ENCODE measurements around the gene ZNF496. TPM values are rescaled to one million over a fixed set of nuclear protein-coding genes. Genes with fewer than 3 reads are reported as not detected.

The ZNF496 gene
- total and polyA plus RNA-seq, 9 of the 15 experiments (the other 6 are each of a cell fraction or from before 2014, with no cell fraction given) = 4.3 to 54.0 (median 31.3) TPM

GRCh38 chr1:247332215-247332622, 552 bp upstream of the ZNF496 start (continued):
- no peak for TF ChIP-seq XRCC4 (IDR thresholded peaks at IDR 0.05; ENCODE audit: extremely low read depth, insufficient read depth, insufficient read length)
- 0 out of 2 replicates have a peak, but pooled peaks have one; percentile 23 for TF ChIP-seq JUNB (CRISPR knock-in tag; conservative IDR thresholded peaks at IDR 0.05)
- peak; percentile 7 for TF ChIP-seq NEUROD1 (IDR thresholded peaks at IDR 0.05; ENCODE audit: borderline replicate concordance, low read depth, low read length, partially characterized antibody)
- TF ChIP-seq HDAC1 (IDR thresholded peaks at IDR 0.05) = peak in 1 of 2 experiments; percentile 86; a peak in 2 of 4 replicates
- TF ChIP-seq TCFL5 (CRISPR knock-in tag; conservative IDR thresholded peaks at IDR 0.05) = no peak
- TF ChIP-seq HCFC1 (IDR thresholded peaks at IDR 0.05; ENCODE audit: low read depth, low read length) = 0 out of 2 replicates have a peak, but pooled peaks have one; percentile 29
- no peak for TF ChIP-seq NCOR1 (IDR thresholded peaks at IDR 0.05)
- TF ChIP-seq HBP1 (CRISPR knock-in tag; IDR thresholded peaks at IDR 0.05) = 0 out of 2 replicates have a peak, but pooled peaks have one; percentile 42
- TF ChIP-seq ZNF589 (CRISPR knock-in tag; IDR thresholded peaks at IDR 0.05; ENCODE audit: low read depth) = peak; percentile 71; the same call in 1 of the 2 replicates
- TF ChIP-seq GABPA (tag; conservative IDR thresholded peaks at IDR 0.05; ENCODE audit: low read depth) = peak; percentile 66; the same call in 1 of the 2 replicates
- no peak for TF ChIP-seq ELF1 (tag; IDR thresholded peaks at IDR 0.05)
- 0 out of 2 replicates have a peak, but pooled peaks have one; percentile 6 for TF ChIP-seq NR2C2 (CRISPR knock-in tag; IDR thresholded peaks at IDR 0.05)
- peak; percentile 75 for TF ChIP-seq NR2C2 (tag; IDR thresholded peaks at IDR 0.05)
- TF ChIP-seq ZBTB11 (CRISPR knock-in tag; IDR thresholded peaks at IDR 0.05) = peak in 1 of 3 experiments; percentile 69; a peak in 2 of 6 replicates
- 0 out of 2 replicates have a peak, but pooled peaks have one; percentile 61 for TF ChIP-seq ARID3B (CRISPR knock-in tag; IDR thresholded peaks at IDR 0.05; ENCODE audit: borderline replicate concordance)
- TF ChIP-seq SRF (CRISPR knock-in tag; IDR thresholded peaks at IDR 0.05) = no peak
- TF ChIP-seq HMGXB4 (CRISPR knock-in tag; IDR thresholded peaks at IDR 0.05) = peak; percentile 78; the same call in 1 of the 2 replicates
- TF ChIP-seq ZNF282 (CRISPR knock-in tag; IDR thresholded peaks at IDR 0.05) = 0 out of 2 replicates have a peak, but pooled peaks have one; percentile 84
